Loucy (cell line): Measurements from ENCODE around the gene ATP13A1.
"Not testable (repeated sequence)": the region's sequence is repeated elsewhere in the genome, so short reads cannot be mapped to it uniquely, and the experiment has no call there.

Experiments
- H2AFZ ChIP-seq: fragments of 200-600 bp; sonication (generic); 2 replicates; pipeline ENCODE4 v1.6.0; 2016; ENCODE audit warnings: antibody characterized with exemption, mild to moderate bottlenecking, low read length, moderate library complexity
- H3F3A ChIP-seq: fragments of 200-600 bp; 2 replicates; pipeline ENCODE4 v1.6.0; 2016; ENCODE audit warnings: antibody characterized with exemption, low read depth, mild to moderate bottlenecking
- H3K27me3 ChIP-seq: fragments of 200-600 bp; sonication (generic); 2 replicates; pipeline ENCODE4 v1.6.1; 2014; ENCODE audit warnings: low read length, mild to moderate bottlenecking; ENCODE audit not compliant: insufficient read depth, poor library complexity, severe bottlenecking
- H3K36me3 ChIP-seq: fragments of 200-600 bp; sonication (generic); 2 replicates; pipeline ENCODE4 v1.6.1; 2016; ENCODE audit warnings: low read length; ENCODE audit not compliant: insufficient read depth
- H3K4me1 ChIP-seq: fragments of 200-600 bp; sonication (generic); 2 replicates; pipeline ENCODE4 v1.5.1; 2014; ENCODE audit warnings: low read length, mild to moderate bottlenecking; ENCODE audit not compliant: insufficient read depth, poor library complexity, severe bottlenecking
- H3K4me2 ChIP-seq: fragments of 200-600 bp; sonication (generic); 2 replicates; pipeline ENCODE4 v1.6.0; 2014; ENCODE audit warnings: antibody characterized with exemption, low read length, low read depth, mild to moderate bottlenecking; ENCODE audit not compliant: poor library complexity, severe bottlenecking
- H3K4me3 ChIP-seq: fragments of 200-600 bp; sonication (generic); 2 replicates; pipeline ENCODE4 v1.5.1; 2014; ENCODE audit warnings: low read length, mild to moderate bottlenecking, mixed read lengths; ENCODE audit not compliant: poor library complexity, severe bottlenecking
- H3K79me2 ChIP-seq: fragments of 200-600 bp; sonication (generic); 2 replicates; pipeline ENCODE4 v1.6.1; 2014; ENCODE audit warnings: low read length; ENCODE audit not compliant: insufficient read depth
- H3K9ac ChIP-seq: fragments of 200-600 bp; sonication (generic); 2 replicates; pipeline ENCODE4 v1.6.0; 2014; ENCODE audit warnings: mild to moderate bottlenecking, low read depth, low read length, moderate library complexity; ENCODE audit not compliant: poor library complexity, severe bottlenecking
- H3K9me2 ChIP-seq: fragments of 200-600 bp; sonication (generic); replicated peaks from 2 replicates; pipeline ENCODE4 v1.6.1; 2016; ENCODE audit warnings: low read depth, low read length, mixed read lengths
- H3K9me3 ChIP-seq: fragments of 200-600 bp; sonication (generic); 2 replicates; pipeline ENCODE4 v1.6.1; 2014; ENCODE audit warnings: mild to moderate bottlenecking, antibody characterized with exemption, low read length, low read depth; ENCODE audit not compliant: insufficient read depth
- H4K20me1 ChIP-seq: fragments of 200-600 bp; sonication (generic); 2 replicates; pipeline ENCODE4 v1.6.0; 2014; ENCODE audit warnings: antibody characterized with exemption, low read length, mild to moderate bottlenecking; ENCODE audit not compliant: insufficient read depth, poor library complexity, severe bottlenecking
- CTCF ChIP-seq: fragments of 200-600 bp; sonication (generic); conservative IDR thresholded peaks from 2 replicates; pipeline ENCODE4 v1.5.1; 2014; ENCODE audit warnings: mild to moderate bottlenecking, antibody characterized with exemption, low read length
- EZH2phosphoT487 ChIP-seq: fragments of 200-600 bp; IDR thresholded peaks from 2 replicates; pipeline ENCODE4 v1.6.1; 2018; ENCODE audit warnings: antibody characterized with exemption, mild to moderate bottlenecking, moderate library complexity, borderline replicate concordance

The ATP13A1 gene

GRCh38 chr19:19696386-19696785 is 32.9 kb upstream of the ATP13A1 start:
- H3K4me1 ChIP-seq, result no peaks in the 10 kb centered on the region
- H3K27me3 ChIP-seq, result no peaks in the 10 kb centered on the region
- H2AFZ ChIP-seq, result no peak overlapping the region
- H3F3A ChIP-seq, result no peaks in the 10 kb centered on the region
- no peaks in the 10 kb centered on the region for H3K9me2 ChIP-seq
- H4K20me1 ChIP-seq, result no peaks in the 10 kb centered on the region
- no peaks in the 10 kb centered on the region for H3K36me3 ChIP-seq
- TF ChIP-seq CTCF (0 out of 2 replicates have a peak, but pooled peaks have one; percentile 14), EZH2phosphoT487 (no peak)
- H3K79me2 ChIP-seq, result no peaks in the 10 kb centered on the region
- H3K4me2 ChIP-seq, result no peak overlapping the region
- H3K9ac ChIP-seq, result no peak overlapping the region
- no peak overlapping the region for H3K4me3 ChIP-seq
- no peaks in the 10 kb centered on the region for H3K9me3 ChIP-seq

- H4K20me1 ChIP-seq, result no peaks in the 10 kb centered on the region
- no peaks in the 10 kb centered on the region for H3K9me3 ChIP-seq
- no peaks in the 10 kb centered on the region for H3K9me2 ChIP-seq
- H3K9ac ChIP-seq, result no peak overlapping the region
- H3K4me3 ChIP-seq, result no peak overlapping the region
- H2AFZ ChIP-seq, result no peak overlapping the region
- no peak overlapping the region for H3K4me2 ChIP-seq
- H3K4me1 ChIP-seq, result no peaks in the 10 kb centered on the region
- no peaks in the 10 kb centered on the region for H3K27me3 ChIP-seq
- no peaks in the 10 kb centered on the region for H3K36me3 ChIP-seq
- H3K79me2 ChIP-seq, result no peaks in the 10 kb centered on the region
- TF ChIP-seq CTCF (no peak), EZH2phosphoT487 (no peak)
- H3F3A ChIP-seq, result no peaks in the 10 kb centered on the region
These were observed 28.2 kb upstream of the ATP13A1 start for GRCh38 chr19:19691683-19692082.

- H3K4me2 ChIP-seq, H3K4me3 ChIP-seq: not testable (repeated sequence)
These were observed 25.5 kb upstream of the ATP13A1 start for GRCh38 chr19:19689023-19689422.

GRCh38 chr19:19687090-19687489 is 23.6 kb upstream of the ATP13A1 start:
- no peak overlapping the region for H2AFZ ChIP-seq
- no peaks in the 10 kb centered on the region for H3K9me3 ChIP-seq
- no peaks in the 10 kb centered on the region for H3K9me2 ChIP-seq
- no peaks in the 10 kb centered on the region for H3K27me3 ChIP-seq
- H3K4me2 ChIP-seq, result no peak overlapping the region
- H3K4me1 ChIP-seq, result no peaks in the 10 kb centered on the region
- no peak overlapping the region for H3K4me3 ChIP-seq
- H3K79me2 ChIP-seq, result no peaks in the 10 kb centered on the region
- no peaks in the 10 kb centered on the region for H3F3A ChIP-seq
- H3K9ac ChIP-seq, result no peak overlapping the region
- TF ChIP-seq EZH2phosphoT487 (no peak), CTCF (no peak)
- H4K20me1 ChIP-seq, result no peaks in the 10 kb centered on the region
- no peaks in the 10 kb centered on the region for H3K36me3 ChIP-seq

More at GRCh38 chr19:19689023-19689422, 25.5 kb upstream of the ATP13A1 start:
- H3K9me3 ChIP-seq, H3K36me3 ChIP-seq, H3K9ac ChIP-seq, H3F3A ChIP-seq, H4K20me1 ChIP-seq, H2AFZ ChIP-seq, H3K9me2 ChIP-seq, H3K27me3 ChIP-seq, H3K79me2 ChIP-seq, H3K4me1 ChIP-seq: not testable (repeated sequence)
